ENCODE measurements around the gene ABHD8. TPM values are rescaled to one million over a fixed set of nuclear protein-coding genes. Genes with fewer than 3 reads are reported as not detected.

ABHD8 gene
- total RNA-seq, 4 donors from 2014 or later, result 12.2 to 25.0 (median 19.8) TPM

GRCh38 chr19:17325133-17325532, 21.9 kb upstream of the ABHD8 start:
- Histone ChIP-seq H3K4me3 (no peak overlapping the region), H3K36me3 (peaks cover 0 to 14% of the 10 kb centered on the region in 2 donors), H3K27ac (no peak overlapping the region), H3K27me3 (no peaks in the 10 kb centered on the region), H3K9me3 (no peaks in the 10 kb centered on the region), H3K4me1 (no peaks in the 10 kb centered on the region)
- DNase-seq, result no peak
- no peak for ATAC-seq
- in situ Hi-C loops (cut with MboI; ENCODE audit: low sequenced_read_pairs in 4 of 4), result no loop called here
- intact Hi-C loops (cut with DNase I; ENCODE audit: low total_unique reads), result no loop called here
- TF ChIP-seq POLR2A (IDR thresholded peaks at IDR 0.05) (no peak), CTCF (IDR thresholded peaks at IDR 0.05 in 4 of 5, conservative IDR thresholded peaks at IDR 0.05 in 1 of 5) (no peak)

DNA sequence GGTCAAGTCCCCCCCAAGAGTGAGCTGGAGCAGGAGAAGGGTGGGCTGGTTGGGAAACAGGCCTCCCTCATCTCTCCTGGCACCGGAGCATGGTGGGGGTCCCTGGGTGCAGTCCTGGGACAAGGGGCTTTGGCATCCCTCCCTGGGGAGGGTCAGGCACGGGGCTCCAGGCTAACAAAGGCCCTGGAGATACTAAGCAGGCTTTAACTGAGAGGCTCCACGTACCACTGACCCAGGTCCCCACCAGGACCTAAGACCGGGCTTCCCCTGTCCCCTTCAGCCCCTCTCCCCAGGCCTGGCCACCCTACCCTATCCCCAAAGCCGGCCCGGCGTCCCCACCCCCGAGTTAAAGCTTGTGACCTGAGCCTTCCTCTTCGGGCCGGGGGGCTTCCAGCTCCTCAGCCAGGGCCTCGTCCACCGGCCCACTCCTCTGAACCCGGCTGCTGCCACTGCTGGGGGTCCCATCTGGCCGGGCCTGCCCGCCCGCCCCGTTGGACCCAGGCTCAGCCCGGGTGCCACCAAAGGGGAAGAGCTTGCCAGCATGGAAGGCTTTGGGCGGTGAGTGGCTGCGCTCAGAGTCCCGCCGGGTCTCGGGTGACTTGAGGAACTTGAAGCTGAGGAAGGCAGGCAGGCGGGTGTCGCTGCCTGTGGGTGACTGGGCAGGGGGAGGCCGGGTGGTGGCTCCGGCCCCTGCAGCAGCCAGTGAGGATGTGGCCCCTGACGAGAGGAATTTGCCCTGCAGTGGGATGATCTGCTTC, 21.3 kb upstream of the ABHD8 start:
- in situ Hi-C loops (cut with MboI; ENCODE audit: low sequenced_read_pairs in 4 of 4) (no loop called here), intact Hi-C loops (cut with DNase I; ENCODE audit: low total_unique reads) (no loop called here)
- no peak for TF ChIP-seq POLR2A (IDR thresholded peaks at IDR 0.05)
- TF ChIP-seq CTCF (IDR thresholded peaks at IDR 0.05 in 4 of 5, conservative IDR thresholded peaks at IDR 0.05 in 1 of 5), result no peak
- Histone ChIP-seq H3K27ac (no peak overlapping the region), H3K4me1 (no peaks in the 10 kb centered on the region), H3K36me3 (peaks cover 0 to 20% of the 10 kb centered on the region in 2 donors), H3K27me3 (no peaks in the 10 kb centered on the region), H3K4me3 (no peak overlapping the region), H3K9me3 (no peaks in the 10 kb centered on the region)
- DNase-seq (no peak), ATAC-seq (no peak)

DNA sequence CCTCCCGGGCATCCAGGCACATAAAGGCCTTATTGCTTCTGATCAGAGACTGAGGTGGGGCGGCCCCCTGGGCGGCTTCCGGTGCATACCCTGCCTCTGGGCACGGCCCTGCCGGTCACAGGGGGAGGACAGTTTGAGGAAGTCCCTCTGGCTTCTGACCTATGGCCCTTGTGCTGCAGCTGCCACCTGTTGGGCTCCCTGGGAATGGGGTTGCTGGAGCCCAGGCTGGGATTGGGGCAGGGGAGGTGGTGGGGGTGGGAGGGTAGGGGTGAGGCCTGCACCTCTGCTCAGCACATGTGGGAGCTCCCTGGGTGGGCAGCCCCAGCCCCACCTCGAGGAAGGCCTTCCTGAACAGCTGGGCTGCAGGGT, 20.7 kb upstream of the ABHD8 start:
- Histone ChIP-seq H3K27ac (no peak overlapping the region), H3K4me1 (no peaks in the 10 kb centered on the region), H3K9me3 (no peaks in the 10 kb centered on the region), H3K27me3 (no peaks in the 10 kb centered on the region), H3K36me3 (peaks cover 0 to 26% of the 10 kb centered on the region in 2 donors), H3K4me3 (no peak overlapping the region)
- ATAC-seq (no peak), DNase-seq (no peak)
- intact Hi-C loops (cut with DNase I; ENCODE audit: low total_unique reads), result no loop called here
- in situ Hi-C loops (cut with MboI; ENCODE audit: low sequenced_read_pairs in 4 of 4), result no loop called here
- no peak for TF ChIP-seq CTCF (IDR thresholded peaks at IDR 0.05 in 4 of 5, conservative IDR thresholded peaks at IDR 0.05 in 1 of 5)
- TF ChIP-seq POLR2A (IDR thresholded peaks at IDR 0.05), result no peak

- Histone ChIP-seq H3K4me3 (no peak overlapping the region), H3K27ac (no peak overlapping the region), H3K9me3 (no peaks in the 10 kb centered on the region), H3K36me3 (peaks cover 0 to 28% of the 10 kb centered on the region in 2 donors), H3K4me1 (no peaks in the 10 kb centered on the region), H3K27me3 (no peaks in the 10 kb centered on the region)
- no peak for DNase-seq
- no peak for ATAC-seq
- intact Hi-C loops (cut with DNase I; ENCODE audit: low total_unique reads), result no loop called here
- TF ChIP-seq POLR2A (IDR thresholded peaks at IDR 0.05), result no peak
- in situ Hi-C loops (cut with MboI; ENCODE audit: low sequenced_read_pairs in 4 of 4), result no loop called here
These were observed 20.2 kb upstream of the ABHD8 start for GRCh38 chr19:17323300-17323963.

DNA sequence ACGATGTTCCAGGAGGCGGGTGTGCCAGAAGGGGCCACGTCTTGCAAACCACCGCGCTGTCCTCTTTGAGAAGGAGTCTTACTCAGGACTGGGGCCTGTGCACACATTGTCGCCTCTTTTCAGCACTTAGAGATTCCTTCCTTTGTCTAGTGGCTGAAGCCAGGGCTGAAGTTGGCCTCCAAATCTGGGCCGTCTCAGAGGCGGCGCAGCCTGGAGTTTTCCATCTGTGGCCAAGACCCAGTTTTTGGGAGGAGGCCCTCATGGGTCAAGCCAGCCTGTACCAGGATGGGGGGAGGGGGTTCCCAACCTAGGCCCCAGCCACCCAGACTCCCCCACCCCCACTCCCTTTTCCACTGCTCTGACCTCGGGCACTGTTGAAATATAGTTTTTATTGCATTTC, 19.6 kb upstream of the ABHD8 start:
- intact Hi-C loops (cut with DNase I; ENCODE audit: low total_unique reads), result no loop called here
- no peaks in the 10 kb centered on the region for H3K4me1 ChIP-seq
- no peak overlapping the region for H3K4me3 ChIP-seq
- ATAC-seq, result no peak
- peaks cover 0 to 28% of the 10 kb centered on the region in 2 donors for H3K36me3 ChIP-seq
- no peaks in the 10 kb centered on the region for H3K9me3 ChIP-seq
- no peaks in the 10 kb centered on the region for H3K27me3 ChIP-seq
- no peak for DNase-seq
- no peak overlapping the region for H3K27ac ChIP-seq
- no peak for TF ChIP-seq POLR2A (IDR thresholded peaks at IDR 0.05)
- TF ChIP-seq CTCF (IDR thresholded peaks at IDR 0.05 in 4 of 5, conservative IDR thresholded peaks at IDR 0.05 in 1 of 5), result no peak
- in situ Hi-C loops (cut with MboI; ENCODE audit: low sequenced_read_pairs in 4 of 4), result no loop called here
